GM12878 (cell line): ENCODE data around the gene TNFRSF11A. TPM values are rescaled to one million over a fixed set of nuclear protein-coding genes. Genes with fewer than 3 reads are reported as not detected.

Experiments used
- ATAC-seq: fragments of 200-7000 bp; cut with Tn5 transposase; 3 replicates; pipeline ENCODE4 v1.9.1; 2020; ENCODE audit warnings: mild to moderate bottlenecking, moderate library complexity
- BruUV-seq: library from RNA; stranded (reverse); fragments of 400-500 nt; replicated peaks from 2 replicates; lab custom pipeline; 2021; lab: Mats Ljungman, UMichigan
- CTCF ChIA-PET: fragments of 300-600 bp; sonication (Branson Sonifier 250); formaldehyde crosslinking; extraction: SDS; loops from one replicate; lab custom pipeline; 2021; ENCODE audit warnings: inconsistent platforms; lab: Yijun Ruan, JAX
- POLR2A ChIA-PET: fragments of 350-600 bp; formaldehyde crosslinking; extraction: SDS; loops from one replicate; lab custom pipeline; 2021; ENCODE audit warnings: inconsistent platforms; lab: Charles Lee
- RAD21 ChIA-PET: fragments of 300-600 bp; sonication (Branson Sonifier 250); formaldehyde crosslinking; loops from one replicate; lab custom pipeline; 2023; ENCODE audit warnings: antibody characterized with exemption; ENCODE audit not compliant: unreplicated experiment; lab: Charles Lee
- SMC1A ChIA-PET: fragments of 300-600 bp; sonication (Branson Sonifier 250); formaldehyde crosslinking; loops from one replicate; lab custom pipeline; 2023; ENCODE audit not compliant: unreplicated experiment, uncharacterized antibody; lab: Charles Lee
- DNase-seq: peaks from one replicate; pipeline ENCODE4 v3.0.0-alpha.2; 2011; ENCODE audit warnings: low read depth, low spot score
- FAIRE-seq: peaks from 3 replicates; lab custom pipeline; 2011; peaks lifted over from hg19 to GRCh38; lab: Jason Lieb, UNC
- H2AFZ ChIP-seq: 2 replicates; pipeline ENCODE4 v1.6.0; 2011; ENCODE audit warnings: low read depth, low read length, control low read depth; ENCODE audit not compliant: control insufficient read depth
- H3K27ac ChIP-seq: 2 replicates; pipeline ENCODE4 v1.5.1; 2011; ENCODE audit warnings: control low read depth; ENCODE audit not compliant: control insufficient read depth, insufficient read depth
- H3K27me3 ChIP-seq, 2 experiments: replicated peaks in 1 of 2; 2 replicates each; pipeline versions ENCODE4 v1.6.0 to v1.6.1; 2011; ENCODE audit warnings: low read length in 1 of 2; ENCODE audit not compliant: control insufficient read depth in 2 of 2, insufficient read depth in 2 of 2
- H3K36me3 ChIP-seq, 2 experiments: 2 replicates each; pipeline ENCODE4 v1.5.1; 2011; ENCODE audit warnings: low read length in 1 of 2; ENCODE audit not compliant: control insufficient read depth in 2 of 2, insufficient read depth in 2 of 2
- H3K4me1 ChIP-seq: 2 replicates; pipeline ENCODE4 v1.6.1; 2011; ENCODE audit warnings: mild to moderate bottlenecking, low read length, moderate library complexity, mixed read lengths; ENCODE audit not compliant: control insufficient read depth, insufficient read depth
- H3K4me2 ChIP-seq: 2 replicates; pipeline ENCODE4 v1.6.0; 2011; ENCODE audit warnings: control low read depth; ENCODE audit not compliant: control insufficient read depth, insufficient read depth
- H3K4me3 ChIP-seq: fragments of 200-600 bp; sonication (generic); 2 replicates; pipeline ENCODE4 v1.5.1; 2016
- H3K79me2 ChIP-seq: 2 replicates; pipeline ENCODE4 v1.6.0; 2011; ENCODE audit warnings: low read length; ENCODE audit not compliant: control insufficient read depth, insufficient read depth
- H3K9ac ChIP-seq: 2 replicates; pipeline ENCODE4 v1.8.0; 2011; ENCODE audit warnings: low read length, control low read depth, mixed read lengths; ENCODE audit not compliant: control insufficient read depth, insufficient read depth
- H3K9me3 ChIP-seq: replicated peaks from 3 replicates; pipeline ENCODE4 v1.5.1; 2011; ENCODE audit warnings: mild to moderate bottlenecking, low read length; ENCODE audit not compliant: control insufficient read depth, insufficient read depth
- H4K20me1 ChIP-seq: 2 replicates; pipeline ENCODE4 v1.6.0; 2011; ENCODE audit not compliant: control insufficient read depth, insufficient read depth
- CHD1 ChIP-seq: IDR thresholded peaks from 2 replicates; pipeline ENCODE4 v1.6.1; 2012; ENCODE audit warnings: low read depth, low read length, improper control_type of control experiment
- LARP7 ChIP-seq: fragments of 450-650 bp; IDR thresholded peaks from 2 replicates; pipeline ENCODE4 v1.6.1; 2017; ENCODE audit warnings: mild to moderate bottlenecking
- MEF2B ChIP-seq: fragments of 450-650 bp; IDR thresholded peaks from 2 replicates; pipeline ENCODE4 v1.6.1; 2018; ENCODE audit warnings: mild to moderate bottlenecking, moderate library complexity; ENCODE audit not compliant: partially characterized antibody, poor library complexity, severe bottlenecking
- PAX8 ChIP-seq: fragments of 450-650 bp; IDR thresholded peaks from 2 replicates; pipeline ENCODE4 v1.6.1; 2017; ENCODE audit warnings: mild to moderate bottlenecking, moderate library complexity
- RCOR1 ChIP-seq: conservative IDR thresholded peaks from 2 replicates; pipeline ENCODE4 v1.6.1; 2012; ENCODE audit warnings: low read depth, low read length, improper control_type of control experiment
- SREBF2 ChIP-seq: IDR thresholded peaks from 2 replicates; pipeline ENCODE4 v1.6.1; 2012; ENCODE audit warnings: mild to moderate bottlenecking, low read length
- ZNF384 ChIP-seq: IDR thresholded peaks from 2 replicates; pipeline ENCODE4 v1.6.1; 2012; ENCODE audit warnings: low read depth, mild to moderate bottlenecking, low read length, improper control_type of control experiment, borderline replicate concordance
- WGBS: methylation state at CpG from one replicate; pipeline ENCODE4 v1.1.6; 2016; ENCODE audit warnings: low lambda C conversion rate; ENCODE audit not compliant: insufficient replicate concordance, insufficient coverage; ENCODE audit errors: missing lambda C conversion rate; 5-methylcytosine and 5-hydroxymethylcytosine counted together
- in situ Hi-C: fragments of 300-500 bp; cut with MboI; formaldehyde crosslinking; loops from 9 replicates; pipeline ENCODE4 v1.14.3; 2018; ENCODE audit warnings: mixed read lengths
- intact Hi-C: fragments of 100-400 bp; cut with micrococcal nuclease; formaldehyde crosslinking; loops from one replicate; pipeline ENCODE4 v1.14.2; 2022; ENCODE audit not compliant: unreplicated experiment
- polyA plus RNA-seq, 11 experiments: library from polyadenylated mRNA; depleted of rRNA in 4 of 11; unstranded in 6 of 11; stranded (reverse) in 5 of 11; fragments of >200 nt; fragmentation: Nextera tagmentation in 4 of 11; fragmentation: Illumina TruSeq in 1 of 11; extraction: Ambion mirVana in 4 of 11; extraction: Trizol in 1 of 11; gene quantifications; 1 replicate in 1 of 11; 2 replicates in 10 of 11; pipeline versions ENCODE4 v1.2.1 to v1.2.3, GENCODE V29; 2011 to 2016; ENCODE audit warnings: inconsistent platforms in 2 of 11, missing spikeins in 2 of 11, low read depth in 1 of 11
- total RNA-seq, 4 experiments: library from RNA; depleted of rRNA in 3 of 4; stranded (reverse); fragments of >200 nt in 3 of 4; fragmentation: Illumina TruSeq in 1 of 4; extraction: Trizol in 1 of 4; gene quantifications; 2 replicates each; pipeline versions ENCODE4 v1.2.1 to v1.2.3, GENCODE V29; 2013 to 2021
- TF ChIP-seq, protein P1 (sequence below): IDR thresholded peaks from 2 replicates; pipeline ENCODE4 v1.6.1; 2012; ENCODE audit warnings: mild to moderate bottlenecking, low read depth, low read length

The TNFRSF11A gene
- total and polyA plus RNA-seq, 10 of the 15 experiments (the other 5 are each of a cell fraction or from before 2014, with no cell fraction given) = 0.07 to 4.0 (median 0.23) TPM

GRCh38 chr18:62341473-62341872 is 16.4 kb downstream of the TNFRSF11A start:
- Histone ChIP-seq H3K9me3 (no peaks in the 10 kb centered on the region), H3K79me2 (no peaks in the 10 kb centered on the region), H3K27me3 (no peaks in the 10 kb centered on the region), H3K4me1 (no peaks in the 10 kb centered on the region), H3K4me2 (no peak overlapping the region), H2AFZ (no peak overlapping the region), H3K27ac (no peak overlapping the region), H3K4me3 (no peak overlapping the region), H3K36me3 (no peaks in the 10 kb centered on the region), H4K20me1 (no peaks in the 10 kb centered on the region), H3K9ac (no peak overlapping the region)
- TF ChIP-seq CHD1 (no peak), LARP7 (no peak), MEF2B (no peak), SREBF2 (no peak), RCOR1 (no peak), ZNF384 (no peak), PAX8 (no peak)
- TF ChIP-seq, protein P1, sequence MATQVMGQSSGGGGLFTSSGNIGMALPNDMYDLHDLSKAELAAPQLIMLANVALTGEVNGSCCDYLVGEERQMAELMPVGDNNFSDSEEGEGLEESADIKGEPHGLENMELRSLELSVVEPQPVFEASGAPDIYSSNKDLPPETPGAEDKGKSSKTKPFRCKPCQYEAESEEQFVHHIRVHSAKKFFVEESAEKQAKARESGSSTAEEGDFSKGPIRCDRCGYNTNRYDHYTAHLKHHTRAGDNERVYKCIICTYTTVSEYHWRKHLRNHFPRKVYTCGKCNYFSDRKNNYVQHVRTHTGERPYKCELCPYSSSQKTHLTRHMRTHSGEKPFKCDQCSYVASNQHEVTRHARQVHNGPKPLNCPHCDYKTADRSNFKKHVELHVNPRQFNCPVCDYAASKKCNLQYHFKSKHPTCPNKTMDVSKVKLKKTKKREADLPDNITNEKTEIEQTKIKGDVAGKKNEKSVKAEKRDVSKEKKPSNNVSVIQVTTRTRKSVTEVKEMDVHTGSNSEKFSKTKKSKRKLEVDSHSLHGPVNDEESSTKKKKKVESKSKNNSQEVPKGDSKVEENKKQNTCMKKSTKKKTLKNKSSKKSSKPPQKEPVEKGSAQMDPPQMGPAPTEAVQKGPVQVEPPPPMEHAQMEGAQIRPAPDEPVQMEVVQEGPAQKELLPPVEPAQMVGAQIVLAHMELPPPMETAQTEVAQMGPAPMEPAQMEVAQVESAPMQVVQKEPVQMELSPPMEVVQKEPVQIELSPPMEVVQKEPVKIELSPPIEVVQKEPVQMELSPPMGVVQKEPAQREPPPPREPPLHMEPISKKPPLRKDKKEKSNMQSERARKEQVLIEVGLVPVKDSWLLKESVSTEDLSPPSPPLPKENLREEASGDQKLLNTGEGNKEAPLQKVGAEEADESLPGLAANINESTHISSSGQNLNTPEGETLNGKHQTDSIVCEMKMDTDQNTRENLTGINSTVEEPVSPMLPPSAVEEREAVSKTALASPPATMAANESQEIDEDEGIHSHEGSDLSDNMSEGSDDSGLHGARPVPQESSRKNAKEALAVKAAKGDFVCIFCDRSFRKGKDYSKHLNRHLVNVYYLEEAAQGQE = no peak
- RAD21 ChIA-PET = interaction anchor here (0.7 kb wide), 1 partner anchor 929 kb away, joined by 3 read pairs; no protein-coding TSS in a partner anchor
- in situ Hi-C loops (no loop called here), intact Hi-C loops (no loop called here)
- BruUV-seq = no TSS peak
- POLR2A ChIA-PET = no interaction called here
- WGBS = 13% methylated on average over 3 of the region's 3 CpGs
- DNase-seq (no peak), ATAC-seq (no peak), FAIRE-seq (no peak)
- CTCF ChIA-PET = interaction anchor here (2.6 kb wide), 1 partner anchor 10 kb away, joined by 10 read pairs; no protein-coding TSS in a partner anchor
- SMC1A ChIA-PET = no interaction called here
